HCT116 (cell line): ENCODE data around the gene CRYBG2. TPM values are rescaled to one million over a fixed set of nuclear protein-coding genes. Genes with fewer than 3 reads are reported as not detected.

Experiments
- ATAC-seq: fragments of 200-7000 bp; cut with Tn5 transposase; 2 replicates; pipeline ENCODE4 v1.9.1; 2020; ENCODE audit warnings: mild to moderate bottlenecking, moderate library complexity
- BruUV-seq: library from RNA; stranded (reverse); fragments of 400-500 nt; replicated peaks from 2 replicates; lab custom pipeline; 2021; lab: Mats Ljungman, UMichigan
- CTCF ChIA-PET: fragments of 300-600 bp; sonication (Branson Sonifier 250); formaldehyde crosslinking; loops from one replicate; lab custom pipeline; 2021; ENCODE audit warnings: antibody characterized with exemption; lab: Charles Lee
- POLR2A ChIA-PET: fragments of 300-600, 350-600 bp; sonication (Branson Sonifier 250); formaldehyde crosslinking; loops from one replicate; lab custom pipeline; 2021; ENCODE audit warnings: antibody characterized with exemption; lab: Charles Lee
- RAD21 ChIA-PET, 2 experiments: fragments of 300-600 bp; sonication (Branson Sonifier 250); formaldehyde crosslinking; loops; one replicate each; lab custom pipeline; 2023; ENCODE audit warnings: low total read pairs in 2 of 2; ENCODE audit not compliant: uncharacterized antibody in 2 of 2, unreplicated experiment in 2 of 2, low non-redundant PET in 1 of 2; lab: Charles Lee
- DNase-seq: peaks from one replicate; pipeline ENCODE4 v3.0.0-alpha.2; 2010; ENCODE audit warnings: low read depth, low spot score
- H2AFZ ChIP-seq: fragments of 200-600 bp; shearing (Covaris generic), sonication (generic); 2 replicates; pipeline ENCODE4 v1.6.1; 2017; ENCODE audit warnings: low read depth, mixed run types, mixed read lengths, antibody characterized with exemption, low read length; ENCODE audit not compliant: poor library complexity, severe bottlenecking
- H3K27ac ChIP-seq: 2 replicates; pipeline ENCODE4 v1.5.1; 2012; ENCODE audit warnings: low read depth, low read length
- H3K27me3 ChIP-seq: fragments of 200-600 bp; sonication (generic); 2 replicates; pipeline ENCODE4 v1.6.1; 2016; ENCODE audit warnings: mixed run types, low read length, mixed read lengths; ENCODE audit not compliant: insufficient read depth
- H3K36me3 ChIP-seq, 2 experiments: fragments of 200-500 bp in 1 of 2; fragments of 200-600 bp in 1 of 2; sonication (Bioruptor generic) in 1 of 2; sonication (generic) in 1 of 2; 2 replicates each; pipeline versions ENCODE4 v1.5.1 to v1.6.1; 2014 to 2016; ENCODE audit warnings: low read length in 2 of 2, inconsistent platforms in 1 of 2, mixed read lengths in 1 of 2, mixed run types in 1 of 2; ENCODE audit not compliant: insufficient read depth in 2 of 2, control insufficient read depth in 1 of 2
- H3K4me1 ChIP-seq, 2 experiments: fragments of 200-600 bp in 1 of 2; sonication (generic) in 1 of 2; 2 replicates each; pipeline versions ENCODE4 v1.5.1 to v1.6.1; 2012 to 2017; ENCODE audit warnings: low read length in 2 of 2, inconsistent platforms in 1 of 2, mild to moderate bottlenecking in 1 of 2, mixed read lengths in 1 of 2, mixed run types in 1 of 2, moderate library complexity in 1 of 2; ENCODE audit not compliant: insufficient read depth in 2 of 2, control insufficient read depth in 1 of 2
- H3K4me2 ChIP-seq: fragments of 200-600 bp; sonication (generic); 2 replicates; pipeline ENCODE4 v1.6.1; 2017; ENCODE audit warnings: mixed run types, low read length, mixed read lengths
- H3K4me3 ChIP-seq, 2 experiments: fragments of 200-600 bp in 1 of 2; sonication (generic) in 1 of 2; replicated peaks in 1 of 2; 2 replicates each; pipeline ENCODE4 v1.5.1; 2011 to 2016; ENCODE audit warnings: low read length in 2 of 2, control low read depth in 1 of 2, low read depth in 1 of 2, mild to moderate bottlenecking in 1 of 2, mixed read lengths in 1 of 2, mixed run types in 1 of 2
- H3K79me2 ChIP-seq: fragments of 200-600 bp; sonication (generic); 2 replicates; pipeline ENCODE4 v1.6.1; 2017; ENCODE audit warnings: mild to moderate bottlenecking, mixed run types, low read length, moderate library complexity, mixed read lengths; ENCODE audit not compliant: insufficient read depth
- H3K9ac ChIP-seq: fragments of 200-600 bp; sonication (generic); 2 replicates; pipeline ENCODE4 v1.6.1; 2016; ENCODE audit warnings: low read length, mixed read lengths
- H3K9me2 ChIP-seq: fragments of 200-600 bp; sonication (generic), shearing (Covaris generic); 2 replicates; pipeline ENCODE4 v1.6.1; 2017; ENCODE audit warnings: mixed run types, mild to moderate bottlenecking, moderate library complexity; ENCODE audit not compliant: insufficient read depth
- H3K9me3 ChIP-seq, 2 experiments: fragments of 200-500 bp in 1 of 2; fragments of 200-600 bp in 1 of 2; sonication (Bioruptor generic) in 1 of 2; sonication (generic) in 1 of 2; 2 replicates each; pipeline ENCODE4 v1.6.1; 2014 to 2017; ENCODE audit warnings: low read length in 2 of 2, mixed read lengths in 2 of 2, inconsistent platforms in 1 of 2, low read depth in 1 of 2, mild to moderate bottlenecking in 1 of 2, mixed run types in 1 of 2, moderate library complexity in 1 of 2; ENCODE audit not compliant: control insufficient read depth in 1 of 2, insufficient read depth in 1 of 2
- H4K20me1 ChIP-seq: fragments of 200-600 bp; sonication (generic), shearing (Covaris generic); 2 replicates; pipeline ENCODE4 v1.6.1; 2017; ENCODE audit warnings: mixed run types, mild to moderate bottlenecking, moderate library complexity; ENCODE audit not compliant: insufficient read depth
- ATF3 ChIP-seq: IDR thresholded peaks from 2 replicates; pipeline ENCODE4 v1.6.1; 2012
- CBX3 ChIP-seq: IDR thresholded peaks from 2 replicates; pipeline ENCODE4 v1.6.1; 2012; ENCODE audit warnings: low read depth
- CTCF ChIP-seq, 3 experiments: fragments of 200-600 bp in 1 of 3; sonication (generic) in 1 of 3; IDR thresholded peaks in 2 of 3; conservative IDR thresholded peaks in 1 of 3; 2 replicates each; pipeline ENCODE4 v1.5.1; 2012 to 2017; ENCODE audit warnings: low read depth in 2 of 3, low read length in 2 of 3, antibody characterized with exemption in 1 of 3, borderline replicate concordance in 1 of 3, control low read depth in 1 of 3, mild to moderate bottlenecking in 1 of 3, mixed read lengths in 1 of 3, mixed run types in 1 of 3, moderate library complexity in 1 of 3; ENCODE audit not compliant: insufficient read depth in 1 of 3
- EGR1 ChIP-seq: IDR thresholded peaks from 2 replicates; pipeline ENCODE4 v1.6.1; 2012; ENCODE audit warnings: low read depth
- ELF1 ChIP-seq: IDR thresholded peaks from 2 replicates; pipeline ENCODE4 v1.6.1; 2012; ENCODE audit warnings: low read depth, borderline replicate concordance
- EZH2 ChIP-seq: fragments of 200-600 bp; sonication (generic); IDR thresholded peaks from 2 replicates; pipeline ENCODE4 v1.6.1; 2017; ENCODE audit warnings: antibody characterized with exemption, mixed run types
- EZH2phosphoT487 ChIP-seq: fragments of 200-600 bp; IDR thresholded peaks from 2 replicates; pipeline ENCODE4 v1.6.1; 2018; ENCODE audit warnings: antibody characterized with exemption, borderline replicate concordance
- FOSL1 ChIP-seq: IDR thresholded peaks from 2 replicates; pipeline ENCODE4 v1.6.1; 2012; ENCODE audit warnings: low read depth
- POLR2A ChIP-seq: IDR thresholded peaks from 2 replicates; pipeline ENCODE4 v1.7.0; 2011; ENCODE audit warnings: borderline replicate concordance; ENCODE audit not compliant: insufficient read depth, insufficient read length; ENCODE audit errors: extremely low read depth
- POLR2AphosphoS5 ChIP-seq: IDR thresholded peaks from 2 replicates; pipeline ENCODE4 v1.6.1; 2011; ENCODE audit warnings: mild to moderate bottlenecking, low read depth, low read length, moderate library complexity
- SIN3A ChIP-seq: IDR thresholded peaks from 2 replicates; pipeline ENCODE4 v1.6.1; 2012; ENCODE audit warnings: low read depth
- SP1 ChIP-seq: IDR thresholded peaks from 2 replicates; pipeline ENCODE4 v1.6.1; 2012; ENCODE audit warnings: low read depth
- SRF ChIP-seq: IDR thresholded peaks from 2 replicates; pipeline ENCODE4 v1.6.1; 2012; ENCODE audit warnings: low read depth
- ZNF274 ChIP-seq: fragments of 200-500 bp; sonication (Bioruptor generic); IDR thresholded peaks from 2 replicates; pipeline ENCODE4 v1.6.1; 2014; ENCODE audit warnings: mild to moderate bottlenecking, low read depth, low read length, inconsistent platforms
- intact Hi-C: fragments of 100-400 bp; cut with micrococcal nuclease; formaldehyde crosslinking; loops from 2 replicates; pipeline ENCODE4 v1.10.0; 2022
- total RNA-seq: library from RNA; stranded (reverse); gene quantifications from one replicate; pipeline ENCODE4 v1.2.1, GENCODE V29; 2021; ENCODE audit not compliant: unreplicated experiment

Gene CRYBG2
- total RNA-seq, 1 experiment from 2014 or later, result 10.5 TPM

DNA sequence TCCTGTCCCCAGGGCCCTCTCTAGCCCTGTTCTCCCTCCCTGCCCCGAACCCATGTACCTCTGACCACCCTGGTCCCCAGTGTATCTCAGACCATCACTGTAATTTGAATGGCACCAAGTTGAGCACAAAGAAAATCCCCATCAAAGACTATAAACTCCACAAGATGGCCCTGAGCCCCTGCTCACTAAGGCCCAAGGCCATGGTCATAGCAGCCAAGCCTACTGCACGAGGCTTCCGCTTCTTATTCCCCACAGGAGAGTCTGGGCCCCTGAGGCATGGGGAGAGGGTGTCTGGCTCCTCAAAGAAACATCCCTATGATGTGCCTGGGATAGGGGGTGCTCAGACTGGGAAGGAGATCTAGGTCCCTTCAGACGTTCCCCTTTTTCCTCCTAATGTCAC, 14.1 kb upstream of the CRYBG2 start:
- RAD21 ChIA-PET, result no interaction called here
- H3K9me3 ChIP-seq, result peaks cover 0 to 7% of the 10 kb centered on the region in 2 experiments; a peak in 1 of 4 replicates
- H4K20me1 ChIP-seq, result no peaks in the 10 kb centered on the region
- CTCF ChIA-PET, result no interaction called here
- no peaks in the 10 kb centered on the region for H3K9me2 ChIP-seq
- peaks cover 3 to 13% of the 10 kb centered on the region in 2 experiments; a peak in 3 of 4 replicates for H3K4me1 ChIP-seq
- intact Hi-C loops, result no loop called here
- H2AFZ ChIP-seq, result no peak overlapping the region
- DNase-seq, result no peak
- BruUV-seq, result no TSS peak
- POLR2A ChIA-PET, result interaction anchor here (0.5 kb wide), 1 partner anchor 11 kb away, joined by 4 read pairs; no protein-coding TSS in a partner anchor
- no peak overlapping the region for H3K4me3 ChIP-seq
- no peak for TF ChIP-seq SRF
- TF ChIP-seq CTCF (IDR thresholded peaks at IDR 0.05 in 2 of 3, conservative IDR thresholded peaks at IDR 0.05 in 1 of 3; ENCODE audit: borderline replicate concordance in 1 of 3, insufficient read depth in 1 of 3, low read depth in 2 of 3, low read length in 2 of 3), result no peak
- TF ChIP-seq EGR1, result no peak
- TF ChIP-seq CBX3, result no peak
- no peak for TF ChIP-seq EZH2
- no peak for TF ChIP-seq ZNF274
- no peak for TF ChIP-seq SP1
- TF ChIP-seq ATF3, result no peak
- no peak for TF ChIP-seq EZH2phosphoT487
- TF ChIP-seq POLR2AphosphoS5, result no peak
- TF ChIP-seq POLR2A, result no peak
- TF ChIP-seq FOSL1, result no peak
- TF ChIP-seq ELF1, result no peak
- TF ChIP-seq SIN3A, result no peak
- H3K27me3 ChIP-seq, result no peaks in the 10 kb centered on the region
- no peak overlapping the region for H3K27ac ChIP-seq
- ATAC-seq, result no peak
- H3K79me2 ChIP-seq, result no peaks in the 10 kb centered on the region
- no peak overlapping the region for H3K9ac ChIP-seq
- H3K36me3 ChIP-seq, result no peaks in the 10 kb centered on the region
- no peak overlapping the region for H3K4me2 ChIP-seq
